GM18507 (cell line): ENCODE results near the gene ZBTB5.
"Not testable (repeated sequence)": the region's sequence is repeated elsewhere in the genome, so short reads cannot be mapped to it uniquely, and the experiment has no call there.

Experiments used
- DNase-seq: peaks from one replicate; pipeline ENCODE4 v3.0.0; 2011; ENCODE audit warnings: low read depth; ENCODE audit not compliant: insufficient read length; ENCODE audit errors: extremely low spot score
- FAIRE-seq: peaks from 2 replicates; lab custom pipeline; 2011; peaks lifted over from hg19 to GRCh38; lab: Jason Lieb, UNC

Gene ZBTB5

GRCh38 chr9:37428345-37428744 lies 36.9 kb downstream of the ZBTB5 start:
- no peak for DNase-seq
- no peak for FAIRE-seq

GRCh38 chr9:37426846-37427245 lies 38.4 kb downstream of the ZBTB5 start:
- DNase-seq (no peak), FAIRE-seq (no peak)

GRCh38 chr9:37426431-37426830 lies 38.8 kb downstream of the ZBTB5 start:
- not testable (repeated sequence) for FAIRE-seq, DNase-seq

GRCh38 chr9:37425298-37425752 lies 39.9 kb downstream of the ZBTB5 start:
- FAIRE-seq (no peak), DNase-seq (no peak)

- DNase-seq (no peak), FAIRE-seq (no peak)
These were observed 40.5 kb downstream of the ZBTB5 start for GRCh38 chr9:37424686-37425297.

- FAIRE-seq (no peak), DNase-seq (no peak)
These were observed 41.0 kb downstream of the ZBTB5 start for GRCh38 chr9:37424204-37424685.

GRCh38 chr9:37423508-37423907 lies 41.7 kb downstream of the ZBTB5 start:
- FAIRE-seq (no peak), DNase-seq (no peak)

GRCh38 chr9:37422289-37423104 lies 42.8 kb downstream of the ZBTB5 start, which contains the start of gene GRHPR:
TSS of gene GRHPR (plus strand) at chr9:37422696. CDS start at chr9:37422751, 55 bp downstream.
- FAIRE-seq = peak; percentile 93
- peak; percentile 88 for DNase-seq

- no peak for DNase-seq
- FAIRE-seq = no peak
These were observed 43.3 kb downstream of the ZBTB5 start for GRCh38 chr9:37421914-37422288.

- DNase-seq = no peak
- FAIRE-seq = no peak
These were observed 44.7 kb downstream of the ZBTB5 start for GRCh38 chr9:37420271-37421215.

- DNase-seq (no peak), FAIRE-seq (no peak)
These were observed 46.0 kb downstream of the ZBTB5 start for GRCh38 chr9:37419204-37419603.

GRCh38 chr9:37417857-37418618 lies 47.2 kb downstream of the ZBTB5 start:
- peak; percentile 81 for FAIRE-seq

GRCh38 chr9:37417252-37417803 lies 47.9 kb downstream of the ZBTB5 start:
- FAIRE-seq = no peak

More at GRCh38 chr9:37417857-37418618, 47.2 kb downstream of the ZBTB5 start:
- no peak for DNase-seq

GRCh38 chr9:37415011-37415719 lies 50.1 kb downstream of the ZBTB5 start:
- DNase-seq (no peak), FAIRE-seq (peak; percentile 87)

More at GRCh38 chr9:37417252-37417803, 47.9 kb downstream of the ZBTB5 start:
- DNase-seq = no peak

- DNase-seq (no peak), FAIRE-seq (no peak)
These were observed 50.7 kb downstream of the ZBTB5 start for GRCh38 chr9:37414503-37414943.

GRCh38 chr9:37413311-37413710 lies 51.9 kb downstream of the ZBTB5 start:
- no peak for DNase-seq
- no peak for FAIRE-seq

- FAIRE-seq (no peak), DNase-seq (no peak)
These were observed 52.7 kb downstream of the ZBTB5 start for GRCh38 chr9:37412431-37413151.
